D721Med (cell line): ENCODE data around the gene FCSK.
"Not testable (repeated sequence)": the region's sequence is repeated elsewhere in the genome, so short reads cannot be mapped to it uniquely, and the experiment has no call there.

Experiments used
- DNase-seq: peaks from one replicate; pipeline ENCODE4 v3.0.0; 2011; ENCODE audit warnings: low spot score; ENCODE audit not compliant: insufficient read length
- FAIRE-seq: peaks from 2 replicates; lab custom pipeline; 2011; peaks lifted over from hg19 to GRCh38; lab: Jason Lieb, UNC
- TF ChIP-seq, protein P1 (sequence below): IDR thresholded peaks from 2 replicates; pipeline ENCODE4 v1.5.1; 2012; ENCODE audit warnings: mild to moderate bottlenecking, control low read depth; ENCODE audit not compliant: insufficient read depth; ENCODE audit errors: missing control alignments

The FCSK gene

GRCh38 chr16:70454222-70455034 is at the start of gene FCSK:
FCSK (plus strand) TSS chr16:70454595; CDS start chr16:70463191, 8,596 bp downstream.
- FAIRE-seq: no peak
- DNase-seq: no peak
- TF ChIP-seq, protein P1, sequence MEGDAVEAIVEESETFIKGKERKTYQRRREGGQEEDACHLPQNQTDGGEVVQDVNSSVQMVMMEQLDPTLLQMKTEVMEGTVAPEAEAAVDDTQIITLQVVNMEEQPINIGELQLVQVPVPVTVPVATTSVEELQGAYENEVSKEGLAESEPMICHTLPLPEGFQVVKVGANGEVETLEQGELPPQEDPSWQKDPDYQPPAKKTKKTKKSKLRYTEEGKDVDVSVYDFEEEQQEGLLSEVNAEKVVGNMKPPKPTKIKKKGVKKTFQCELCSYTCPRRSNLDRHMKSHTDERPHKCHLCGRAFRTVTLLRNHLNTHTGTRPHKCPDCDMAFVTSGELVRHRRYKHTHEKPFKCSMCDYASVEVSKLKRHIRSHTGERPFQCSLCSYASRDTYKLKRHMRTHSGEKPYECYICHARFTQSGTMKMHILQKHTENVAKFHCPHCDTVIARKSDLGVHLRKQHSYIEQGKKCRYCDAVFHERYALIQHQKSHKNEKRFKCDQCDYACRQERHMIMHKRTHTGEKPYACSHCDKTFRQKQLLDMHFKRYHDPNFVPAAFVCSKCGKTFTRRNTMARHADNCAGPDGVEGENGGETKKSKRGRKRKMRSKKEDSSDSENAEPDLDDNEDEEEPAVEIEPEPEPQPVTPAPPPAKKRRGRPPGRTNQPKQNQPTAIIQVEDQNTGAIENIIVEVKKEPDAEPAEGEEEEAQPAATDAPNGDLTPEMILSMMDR: no peak

DNA sequence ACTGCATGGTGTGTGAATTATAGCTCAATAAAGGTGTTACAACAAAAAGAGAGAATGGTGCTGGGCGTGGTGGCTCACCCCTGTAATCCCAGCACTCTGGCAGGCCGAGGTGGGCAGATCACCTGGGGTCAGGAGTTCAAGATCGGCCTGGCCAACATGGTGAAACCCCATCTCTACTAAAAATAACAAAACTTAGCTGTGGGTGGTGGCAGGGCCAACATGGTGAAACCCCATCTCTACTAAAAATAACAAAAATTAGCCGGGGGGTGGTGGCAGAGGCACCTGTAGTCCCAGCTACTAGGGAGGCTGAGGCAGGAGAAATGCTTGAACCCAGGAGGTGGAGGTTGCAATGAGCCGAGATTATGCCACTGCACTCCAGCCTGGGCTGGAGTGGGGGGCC is 48.3 kb upstream of the FCSK start:
- not testable (repeated sequence) for FAIRE-seq, DNase-seq

DNA sequence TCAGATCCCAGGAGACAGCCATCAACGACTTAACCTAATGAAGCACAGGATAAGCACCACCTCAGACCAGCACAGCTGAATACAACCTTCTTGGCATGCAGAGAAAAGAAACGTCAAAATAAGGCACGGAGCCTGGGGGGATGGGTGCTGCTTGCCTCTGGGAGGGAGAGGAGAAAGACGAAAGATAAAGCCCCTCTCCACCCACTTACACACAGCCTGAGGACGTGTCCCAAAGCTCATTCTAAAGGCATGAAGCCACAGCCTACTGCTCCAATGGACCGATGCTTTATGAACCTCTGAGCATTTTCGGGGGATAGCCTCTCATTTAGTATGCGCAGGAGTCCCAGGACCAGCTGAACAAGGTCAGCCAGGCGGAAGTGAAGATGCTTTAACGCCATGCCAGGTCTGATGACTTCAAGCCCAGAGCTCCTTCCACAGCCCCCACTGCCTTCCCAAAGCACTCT is 46.6 kb upstream of the FCSK start:
- TF ChIP-seq, protein P1: no peak
- FAIRE-seq (no peak), DNase-seq (peak; percentile 52)

- FAIRE-seq (no peak), DNase-seq (no peak)
- TF ChIP-seq, protein P1: no peak
Observed at GRCh38 chr16:70410734-70411133, 43.7 kb upstream of the FCSK start.

GRCh38 chr16:70412385-70412784 is 42.0 kb upstream of the FCSK start:
- no peak for FAIRE-seq
- no peak for DNase-seq
- TF ChIP-seq, protein P1: no peak

DNA sequence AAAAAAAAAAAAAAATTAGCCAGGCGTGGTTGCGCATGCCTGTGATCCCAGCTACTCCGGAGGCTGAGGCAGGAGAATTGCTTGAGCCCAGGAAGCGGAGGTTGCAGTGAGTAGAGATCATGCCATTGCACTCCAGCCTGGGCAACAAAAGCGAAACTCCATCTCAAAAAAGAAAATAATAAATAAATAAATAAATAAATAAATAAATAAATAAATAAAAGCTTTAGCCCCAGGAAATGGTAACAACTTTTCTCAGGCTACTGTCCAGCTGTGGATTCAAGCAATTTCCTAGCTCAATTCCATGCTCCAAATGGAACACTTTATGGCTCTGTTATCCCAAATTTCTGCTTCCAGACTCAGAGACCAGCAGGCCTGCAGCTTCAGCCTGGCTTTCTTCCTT is 40.8 kb upstream of the FCSK start:
- FAIRE-seq, DNase-seq: not testable (repeated sequence)

- DNase-seq (no peak), FAIRE-seq (no peak)
- TF ChIP-seq, protein P1: no peak
Observed at GRCh38 chr16:70416748-70417616, 37.4 kb upstream of the FCSK start.

DNA sequence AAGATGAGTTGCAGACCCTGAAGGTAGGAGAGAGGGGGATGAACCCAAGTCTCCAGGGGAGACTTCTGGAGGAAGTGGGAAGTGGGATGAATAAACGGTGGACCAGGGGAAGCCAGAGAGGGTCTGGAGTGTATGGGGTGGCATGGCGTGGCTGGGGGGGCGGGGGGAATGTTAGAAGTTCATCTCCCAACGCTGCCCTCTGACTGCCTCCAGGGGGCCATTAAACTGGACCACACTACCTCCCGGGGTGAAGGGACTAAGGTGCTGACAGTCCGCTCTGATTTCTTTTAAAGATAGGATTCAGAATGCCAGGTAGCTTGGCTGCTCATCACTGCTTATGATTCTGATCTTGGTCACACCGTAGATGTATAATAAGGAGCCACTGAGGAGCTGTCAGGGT is 36.7 kb upstream of the FCSK start:
- FAIRE-seq: no peak
- DNase-seq: no peak
- TF ChIP-seq, protein P1: no peak
